ENCODE results near the gene NEIL3. TPM values are rescaled to one million over a fixed set of nuclear protein-coding genes. Genes with fewer than 3 reads are reported as not detected.

NEIL3 gene
- total RNA-seq, 1 experiment from 2014 or later, result 18.1 TPM

GRCh38 chr4:177287255-177287654, 22.4 kb upstream of the NEIL3 start:
- no peak overlapping the region for H3K4me3 ChIP-seq (replicated peaks in 1 of 2; ENCODE audit: low read depth in 1 of 2, low read length in 2 of 2)
- TF ChIP-seq ATF3 (IDR thresholded peaks at IDR 0.05) (no peak), RAD21 (IDR thresholded peaks at IDR 0.05; ENCODE audit: low read depth) (no peak), MAX (IDR thresholded peaks at IDR 0.05) (no peak), CTCF (IDR thresholded peaks at IDR 0.05 in 2 of 3, conservative IDR thresholded peaks at IDR 0.05 in 1 of 3; ENCODE audit: borderline replicate concordance in 1 of 3, insufficient read depth in 1 of 3, low read depth in 2 of 3, low read length in 2 of 3) (no peak), EZH2phosphoT487 (IDR thresholded peaks at IDR 0.05; ENCODE audit: borderline replicate concordance) (no peak), ZNF274 (IDR thresholded peaks at IDR 0.05; ENCODE audit: low read depth, low read length) (no peak), EZH2 (IDR thresholded peaks at IDR 0.05) (no peak), REST (IDR thresholded peaks at IDR 0.05; ENCODE audit: low read depth) (no peak), SRF (IDR thresholded peaks at IDR 0.05; ENCODE audit: low read depth) (no peak), POLR2AphosphoS5 (IDR thresholded peaks at IDR 0.05; ENCODE audit: low read depth, low read length) (no peak), SP1 (IDR thresholded peaks at IDR 0.05; ENCODE audit: low read depth) (no peak), FOSL1 (IDR thresholded peaks at IDR 0.05; ENCODE audit: low read depth) (no peak)
- no peak overlapping the region for H3K27ac ChIP-seq (ENCODE audit: low read depth, low read length)
- ChIA-PET CTCF (no interaction called here), RAD21 (ENCODE audit: low non-redundant PET in 1 of 2, low total read pairs in 2 of 2, uncharacterized antibody in 2 of 2, unreplicated experiment in 2 of 2) (no interaction called here), POLR2A (no interaction called here)
- H3K4me2 ChIP-seq (ENCODE audit: low read length), result no peak overlapping the region
- H3K9ac ChIP-seq (ENCODE audit: low read length), result no peak overlapping the region
- H2AFZ ChIP-seq (ENCODE audit: low read depth, low read length, poor library complexity, severe bottlenecking), result no peak overlapping the region
- no TSS peak for BruUV-seq (replicated peaks)
- no peaks in the 10 kb centered on the region for H3K36me3 ChIP-seq (ENCODE audit: control insufficient read depth in 1 of 2, insufficient read depth in 2 of 2, low read length in 2 of 2)
- intact Hi-C loops (cut with micrococcal nuclease), result no loop called here
- H3K27me3 ChIP-seq (ENCODE audit: insufficient read depth, low read length), result no peaks in the 10 kb centered on the region
- no peaks in the 10 kb centered on the region for H3K9me2 ChIP-seq (ENCODE audit: insufficient read depth)
- no peaks in the 10 kb centered on the region for H3K79me2 ChIP-seq (ENCODE audit: insufficient read depth, low read length)
- H3K4me1 ChIP-seq (ENCODE audit: control insufficient read depth in 1 of 2, insufficient read depth in 2 of 2, low read length in 2 of 2), result no peaks in the 10 kb centered on the region
- no peaks in the 10 kb centered on the region for H4K20me1 ChIP-seq (ENCODE audit: insufficient read depth)
- DNase-seq (ENCODE audit: low read depth, low spot score), result no peak
- H3K9me3 ChIP-seq (ENCODE audit: control insufficient read depth in 1 of 2, insufficient read depth in 1 of 2, low read depth in 1 of 2, low read length in 2 of 2), result no peaks in the 10 kb centered on the region
- no peak for ATAC-seq

All from HCT116 (cell line).